Activated naive CD4-positive, alpha-beta T cell treated with anti-CD3 and anti-CD28 coated beads, Interleukin-2, amount 50 U/mL, for 24 hours (primary cell): ENCODE results near the gene ELOF1.
"Not testable (repeated sequence)": the region's sequence is repeated elsewhere in the genome, so short reads cannot be mapped to it uniquely, and the experiment has no call there.

Source experiments
- H3K27ac Mint-ChIP-seq: one replicate; pipeline ENCODE4 v1.8.0; 2021; ENCODE audit warnings: mild to moderate bottlenecking, mixed read lengths
- H3K27me3 Mint-ChIP-seq: one replicate; pipeline ENCODE4 v1.8.0; 2021; ENCODE audit warnings: mixed read lengths
- H3K36me3 Mint-ChIP-seq: one replicate; pipeline ENCODE4 v1.8.0; 2021; ENCODE audit warnings: mixed read lengths
- H3K4me1 Mint-ChIP-seq: one replicate; pipeline ENCODE4 v1.8.0; 2021; ENCODE audit warnings: mixed read lengths
- H3K4me3 Mint-ChIP-seq: one replicate; pipeline ENCODE4 v1.8.0; 2021; ENCODE audit warnings: mild to moderate bottlenecking, mixed read lengths
- H3K9me3 Mint-ChIP-seq: one replicate; pipeline ENCODE4 v1.8.0; 2021; ENCODE audit warnings: mixed read lengths

ELOF1 gene

DNA sequence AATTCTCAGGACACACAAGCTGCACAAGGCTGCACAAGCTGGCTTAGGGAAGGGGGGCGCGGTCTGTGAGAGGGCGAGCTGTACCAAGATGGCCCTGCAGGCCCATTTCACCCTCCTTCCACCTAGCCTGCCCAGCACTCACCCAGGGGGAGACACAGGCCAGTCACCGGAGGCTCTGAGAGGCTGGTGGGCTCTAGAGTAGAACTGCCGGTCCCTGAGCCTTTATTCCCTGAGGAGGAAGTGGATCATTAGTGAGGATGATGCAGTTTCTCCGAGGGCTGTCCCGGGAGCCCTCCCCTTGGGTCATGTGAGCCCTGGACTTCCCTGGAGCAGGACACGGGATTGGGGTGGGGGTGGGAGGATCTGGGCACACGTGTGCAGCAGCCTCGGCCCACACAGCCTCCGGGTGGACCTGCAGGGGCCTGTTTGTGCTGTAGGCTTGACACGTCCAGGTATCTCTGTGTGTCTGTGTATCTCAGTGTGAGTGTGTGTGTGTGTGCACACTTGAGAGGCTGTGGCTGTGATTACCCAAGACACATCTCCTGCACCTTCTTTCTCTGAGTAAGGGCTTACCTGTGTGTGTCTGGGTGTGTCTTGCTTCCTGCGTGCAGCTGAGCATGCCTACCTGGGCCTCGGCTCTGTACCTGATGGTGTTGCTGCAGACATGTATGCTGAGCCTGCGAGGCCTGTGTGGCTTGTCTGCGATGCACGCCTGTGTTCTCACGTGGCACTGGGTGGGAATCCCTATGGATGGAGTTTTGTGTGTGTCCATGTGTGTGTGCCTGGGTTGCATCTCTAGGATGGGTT lies 18.6 kb upstream of the ELOF1 start, which contains the start of gene ACP5:
Gene ACP5 (minus strand): TSS at position 195 of the 807 bp plus-strand sequence. CDS start 328 bp downstream, outside the sequence.
- no peaks in the 10 kb centered on the region for H3K27me3 Mint-ChIP-seq
- peak within 1 kb of the TSS; percentile 59 for H3K27ac Mint-ChIP-seq
- H3K36me3 Mint-ChIP-seq: no peaks in the 10 kb centered on the region
- H3K9me3 Mint-ChIP-seq: no peaks in the 10 kb centered on the region
- peak within 1 kb of the TSS; percentile 77 for H3K4me3 Mint-ChIP-seq
- peaks cover 27% of the 10 kb centered on the region for H3K4me1 Mint-ChIP-seq

- Mint-ChIP-seq H3K9me3 (no peaks in the 10 kb centered on the region), H3K27me3 (no peaks in the 10 kb centered on the region), H3K4me1 (peaks cover 15% of the 10 kb centered on the region), H3K27ac (no peak overlapping the region), H3K36me3 (no peaks in the 10 kb centered on the region), H3K4me3 (no peak overlapping the region)
Measured at GRCh38 chr19:11576227-11576626, 17.2 kb upstream of the ELOF1 start.

GRCh38 chr19:11574689-11575088 lies 15.7 kb upstream of the ELOF1 start:
- Mint-ChIP-seq H3K27me3 (no peaks in the 10 kb centered on the region), H3K4me3 (no peak overlapping the region), H3K36me3 (no peaks in the 10 kb centered on the region), H3K9me3 (no peaks in the 10 kb centered on the region), H3K4me1 (peaks cover 6% of the 10 kb centered on the region), H3K27ac (no peak overlapping the region)

- H3K9me3 Mint-ChIP-seq, H3K27ac Mint-ChIP-seq, H3K36me3 Mint-ChIP-seq, H3K4me1 Mint-ChIP-seq, H3K27me3 Mint-ChIP-seq, H3K4me3 Mint-ChIP-seq: not testable (repeated sequence)
Measured at GRCh38 chr19:11573763-11574162, 14.7 kb upstream of the ELOF1 start.

GRCh38 chr19:11573354-11573753 lies 14.3 kb upstream of the ELOF1 start:
- not testable (repeated sequence) for H3K4me3 Mint-ChIP-seq, H3K9me3 Mint-ChIP-seq, H3K4me1 Mint-ChIP-seq, H3K27ac Mint-ChIP-seq, H3K27me3 Mint-ChIP-seq, H3K36me3 Mint-ChIP-seq

DNA sequence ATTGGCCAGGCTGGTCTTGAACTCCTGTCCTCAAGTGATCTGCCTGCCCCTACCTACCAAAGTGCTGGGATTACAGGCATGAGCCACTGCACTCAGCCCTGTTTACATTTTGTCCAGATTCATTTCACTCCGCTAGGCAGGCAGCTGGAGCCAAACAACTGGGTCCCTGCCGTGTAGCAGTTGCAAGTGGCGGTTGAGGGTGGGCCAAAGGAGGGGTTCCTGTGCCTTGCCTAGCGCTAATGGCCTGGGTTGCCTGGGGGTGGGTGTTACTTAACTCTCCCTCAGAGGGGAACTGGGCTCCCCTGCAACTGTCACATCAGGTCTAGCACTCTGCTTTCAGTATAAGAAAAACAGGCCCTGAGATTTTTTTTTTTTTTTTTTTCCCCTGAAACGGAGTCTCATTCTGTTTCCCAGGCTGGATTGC lies 11.0 kb upstream of the ELOF1 start:
- H3K36me3 Mint-ChIP-seq: no peaks in the 10 kb centered on the region
- H3K4me1 Mint-ChIP-seq: no peaks in the 10 kb centered on the region
- H3K9me3 Mint-ChIP-seq: no peaks in the 10 kb centered on the region
- no peak overlapping the region for H3K4me3 Mint-ChIP-seq
- H3K27me3 Mint-ChIP-seq: no peaks in the 10 kb centered on the region
- no peak overlapping the region for H3K27ac Mint-ChIP-seq

DNA sequence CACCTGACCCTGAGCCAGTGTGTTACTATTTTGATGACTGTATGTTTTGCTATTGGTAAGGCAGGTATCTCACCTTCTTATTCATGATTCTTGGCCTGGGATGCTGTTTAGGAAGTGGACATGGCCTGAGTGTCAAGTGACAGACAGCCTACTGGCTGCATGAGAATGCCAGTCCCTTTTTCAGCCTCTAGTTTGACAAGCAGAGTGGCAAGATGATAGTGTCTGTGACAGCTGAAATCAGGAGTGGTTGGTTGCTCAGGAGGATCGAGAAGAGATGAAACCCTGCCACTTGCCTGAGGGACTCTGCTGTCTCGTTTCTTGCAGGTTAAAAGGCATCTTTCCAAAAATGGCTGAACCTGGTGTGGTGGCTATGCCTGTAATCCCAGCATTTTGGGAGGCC lies 7.1 kb upstream of the ELOF1 start:
- Mint-ChIP-seq H3K4me3 (no peak overlapping the region), H3K36me3 (no peaks in the 10 kb centered on the region), H3K4me1 (peaks cover 3% of the 10 kb centered on the region), H3K27me3 (no peaks in the 10 kb centered on the region), H3K9me3 (no peaks in the 10 kb centered on the region), H3K27ac (no peak overlapping the region)

GRCh38 chr19:11565649-11565980 lies 6.6 kb upstream of the ELOF1 start:
- H3K36me3 Mint-ChIP-seq, H3K9me3 Mint-ChIP-seq, H3K4me1 Mint-ChIP-seq, H3K27me3 Mint-ChIP-seq, H3K27ac Mint-ChIP-seq, H3K4me3 Mint-ChIP-seq: not testable (repeated sequence)

- H3K36me3 Mint-ChIP-seq, H3K9me3 Mint-ChIP-seq, H3K27ac Mint-ChIP-seq, H3K27me3 Mint-ChIP-seq, H3K4me3 Mint-ChIP-seq: not testable (repeated sequence)
- peaks cover 15% of the 10 kb centered on the region for H3K4me1 Mint-ChIP-seq
Measured at GRCh38 chr19:11564082-11564807, 5.2 kb upstream of the ELOF1 start.

DNA sequence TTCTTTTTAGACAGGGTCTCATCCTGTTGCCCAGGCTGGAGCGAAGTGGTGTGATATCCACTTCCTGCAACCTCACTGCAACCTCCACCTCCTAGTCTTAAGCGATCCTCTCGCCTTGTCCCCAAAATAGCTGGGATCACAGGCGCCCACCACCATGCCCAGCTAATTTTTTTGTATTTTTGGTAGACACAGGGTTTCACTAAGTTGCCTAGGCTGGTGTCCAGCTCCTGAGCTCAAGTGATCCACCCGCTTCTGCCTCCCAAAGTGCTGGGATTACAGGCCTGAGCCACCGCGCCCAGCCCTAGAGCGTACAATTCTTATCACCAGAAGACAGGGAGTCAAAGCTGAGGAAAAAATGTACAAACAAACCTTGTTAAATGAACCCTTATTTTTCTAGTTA lies 4.5 kb upstream of the ELOF1 start:
- Mint-ChIP-seq H3K4me1 (peaks cover 18% of the 10 kb centered on the region), H3K27me3 (no peaks in the 10 kb centered on the region), H3K4me3 (no peak overlapping the region), H3K36me3 (no peaks in the 10 kb centered on the region), H3K27ac (no peak overlapping the region), H3K9me3 (no peaks in the 10 kb centered on the region)

- Mint-ChIP-seq H3K27ac (peak overlapping the region; percentile 0), H3K9me3 (no peaks in the 10 kb centered on the region), H3K4me1 (peaks cover 37% of the 10 kb centered on the region), H3K4me3 (peak overlapping the region; percentile 98), H3K36me3 (peaks cover 2% of the 10 kb centered on the region), H3K27me3 (no peaks in the 10 kb centered on the region)
Measured at GRCh38 chr19:11560404-11561051, 1.5 kb upstream of the ELOF1 start.

DNA sequence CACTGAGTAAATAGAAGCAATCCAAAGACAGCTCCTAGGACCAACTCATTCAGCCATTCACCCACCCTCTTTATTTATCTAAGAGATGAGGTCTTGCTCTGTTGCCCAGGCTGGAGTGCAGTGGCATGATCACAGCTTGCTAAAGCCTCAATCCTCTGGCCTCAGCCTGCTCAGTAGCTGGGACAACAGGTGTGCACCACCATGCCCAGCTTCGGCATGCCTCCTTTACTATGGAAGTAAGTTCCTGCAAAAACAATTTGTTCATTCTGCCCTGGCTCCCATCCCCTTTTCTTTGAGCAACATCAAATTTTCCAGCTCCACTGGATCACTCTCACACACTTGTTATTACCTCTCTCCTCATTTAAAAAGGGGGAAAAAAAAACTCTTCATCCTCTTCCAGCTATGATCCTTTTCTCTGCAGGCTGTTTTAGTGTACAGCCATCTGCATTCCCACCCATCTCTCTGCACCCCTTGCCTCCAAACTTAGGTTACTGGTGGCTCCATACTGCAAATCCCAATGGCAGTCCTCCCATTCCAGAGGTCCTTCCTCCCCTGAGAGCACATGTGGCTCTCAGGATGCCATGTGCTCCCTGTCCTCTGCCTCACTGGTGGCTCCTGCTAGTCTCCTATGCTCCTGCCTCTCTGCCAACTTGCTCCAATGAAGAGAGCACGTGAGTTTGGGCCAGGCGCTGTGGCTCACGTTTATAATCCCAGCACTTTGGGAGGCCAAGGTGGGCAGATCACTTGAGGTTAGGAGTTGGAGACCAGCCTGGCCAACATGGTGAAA lies 2.2 kb downstream of the ELOF1 start:
- Mint-ChIP-seq H3K27me3 (no peaks in the 10 kb centered on the region), H3K36me3 (peaks cover 2% of the 10 kb centered on the region), H3K27ac (no peak overlapping the region), H3K4me3 (peak overlapping the region; percentile 60), H3K4me1 (peaks cover 43% of the 10 kb centered on the region), H3K9me3 (no peaks in the 10 kb centered on the region)

DNA sequence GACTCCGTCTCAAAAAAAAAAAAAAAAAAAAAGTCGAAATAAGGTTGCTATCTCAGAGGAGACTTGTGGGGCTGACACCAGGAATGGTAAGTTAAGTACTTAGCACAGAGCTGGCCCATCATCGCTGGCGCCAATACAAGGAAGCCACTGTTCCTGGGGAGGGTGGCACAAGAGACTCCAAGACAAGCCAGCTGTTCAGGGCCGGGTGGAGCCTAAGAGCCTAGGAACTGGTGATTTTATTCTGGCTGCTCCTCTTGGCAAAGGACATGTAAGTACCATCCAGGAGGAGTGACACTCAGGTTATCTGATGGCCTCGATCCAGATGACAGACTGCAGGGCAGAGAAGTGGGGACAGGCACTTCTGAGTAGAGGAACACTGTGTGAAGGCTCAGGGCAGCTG lies 3.8 kb downstream of the ELOF1 start:
- no peak overlapping the region for H3K4me3 Mint-ChIP-seq
- H3K36me3 Mint-ChIP-seq: peaks cover 2% of the 10 kb centered on the region
- H3K27me3 Mint-ChIP-seq: no peaks in the 10 kb centered on the region
- no peaks in the 10 kb centered on the region for H3K9me3 Mint-ChIP-seq
- H3K27ac Mint-ChIP-seq: peak overlapping the region; percentile 37
- H3K4me1 Mint-ChIP-seq: peaks cover 36% of the 10 kb centered on the region

GRCh38 chr19:11554160-11554559 lies 4.9 kb downstream of the ELOF1 start:
- Mint-ChIP-seq H3K4me3 (no peak overlapping the region), H3K36me3 (peaks cover 2% of the 10 kb centered on the region), H3K27me3 (no peaks in the 10 kb centered on the region), H3K27ac (peak overlapping the region; percentile 41), H3K4me1 (peaks cover 29% of the 10 kb centered on the region), H3K9me3 (no peaks in the 10 kb centered on the region)

GRCh38 chr19:11552666-11553372 lies 6.2 kb downstream of the ELOF1 start:
- Mint-ChIP-seq H3K9me3 (no peaks in the 10 kb centered on the region), H3K27ac (no peak overlapping the region), H3K4me1 (peaks cover 22% of the 10 kb centered on the region), H3K36me3 (peaks cover 2% of the 10 kb centered on the region), H3K4me3 (no peak overlapping the region), H3K27me3 (no peaks in the 10 kb centered on the region)
